Measurements from ENCODE around the gene SLC29A3. TPM values are rescaled to one million over a fixed set of nuclear protein-coding genes. Genes with fewer than 3 reads are reported as not detected.
"Not testable (repeated sequence)": the region's sequence is repeated elsewhere in the genome, so short reads cannot be mapped to it uniquely, and the experiment has no call there.

The SLC29A3 gene
- total RNA-seq, 1 donor from 2014 or later = 6.2 TPM

GRCh38 chr10:71283410-71283809, 35.6 kb upstream of the SLC29A3 start:
- no peak for DNase-seq (ENCODE audit: extremely low read depth, low read depth, low spot score)

- no peak for DNase-seq (ENCODE audit: extremely low read depth, low read depth, low spot score)
Observed at GRCh38 chr10:71283876-71284275, 35.2 kb upstream of the SLC29A3 start.

DNA sequence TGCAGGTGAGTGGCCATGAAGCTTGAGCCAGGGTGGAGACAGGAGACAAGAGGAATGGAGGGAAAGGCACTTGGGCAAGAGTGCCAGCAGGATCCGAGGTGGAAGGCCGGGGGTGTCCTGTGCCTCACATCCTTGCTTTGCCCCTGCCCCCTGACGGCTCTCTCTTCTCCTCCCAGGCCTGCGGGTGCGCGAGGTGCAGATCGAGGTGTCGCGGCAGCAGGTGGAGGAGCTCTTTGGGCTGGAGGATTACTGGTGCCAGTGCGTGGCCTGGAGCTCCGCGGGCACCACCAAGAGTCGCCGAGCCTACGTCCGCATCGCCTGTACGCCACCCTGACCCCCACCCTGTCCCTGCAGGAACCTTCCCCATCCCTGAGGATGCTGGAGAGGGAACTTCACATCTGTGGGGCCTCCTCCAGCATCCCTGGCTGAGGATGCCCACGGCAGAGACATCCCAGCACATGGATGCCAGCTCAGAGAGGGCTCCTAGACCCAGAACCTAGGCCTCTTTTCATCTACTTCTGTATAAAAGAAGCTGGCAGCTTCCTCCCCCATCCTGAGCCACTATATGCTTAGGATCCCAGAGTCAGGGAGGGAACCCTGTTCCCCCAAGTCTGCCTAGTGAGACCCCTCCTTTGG, 34.4 kb upstream of the SLC29A3 start:
- no peak for DNase-seq (ENCODE audit: extremely low read depth, low read depth, low spot score)

DNA sequence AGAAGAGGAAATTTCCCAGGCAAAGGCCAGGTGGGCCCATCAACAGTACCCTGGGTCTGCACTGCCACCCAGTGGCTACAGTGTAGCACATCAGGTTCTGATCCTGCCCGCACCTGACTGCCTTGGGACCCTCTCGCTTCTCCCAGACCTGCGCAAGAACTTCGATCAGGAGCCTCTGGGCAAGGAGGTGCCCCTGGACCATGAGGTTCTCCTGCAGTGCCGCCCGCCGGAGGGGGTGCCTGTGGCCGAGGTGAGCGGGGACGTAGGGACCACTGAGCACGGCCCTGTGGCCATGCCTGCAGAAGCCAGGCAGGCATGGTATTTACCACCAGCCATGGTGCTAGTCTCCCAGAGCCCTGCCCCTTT, 33.9 kb upstream of the SLC29A3 start:
- DNase-seq (ENCODE audit: extremely low read depth, low read depth, low spot score) = no peak

DNA sequence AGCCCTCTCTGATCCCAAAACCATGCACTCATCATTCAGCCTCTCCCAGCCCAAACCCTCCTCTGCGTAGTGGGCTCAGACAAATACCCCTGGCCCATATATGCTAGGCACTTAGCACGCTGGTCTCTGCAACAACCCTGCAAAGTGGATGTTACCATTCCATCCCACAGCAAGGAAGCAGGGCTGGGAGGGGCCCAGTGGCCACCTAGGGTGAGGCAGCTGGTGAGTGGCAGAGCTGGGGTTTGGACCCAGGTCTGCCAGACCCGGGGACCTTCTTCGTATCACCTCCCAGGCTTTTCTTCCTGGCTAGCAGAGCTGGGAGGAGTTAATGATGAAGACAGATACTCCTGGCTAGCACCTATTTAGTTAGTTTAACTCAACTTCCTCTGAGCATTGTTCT, 33.1 kb upstream of the SLC29A3 start:
- no peak for DNase-seq (ENCODE audit: extremely low read depth, low read depth, low spot score)

- no peak for DNase-seq (ENCODE audit: extremely low read depth, low read depth, low spot score)
Observed at GRCh38 chr10:71286521-71287294, 32.4 kb upstream of the SLC29A3 start.

DNA sequence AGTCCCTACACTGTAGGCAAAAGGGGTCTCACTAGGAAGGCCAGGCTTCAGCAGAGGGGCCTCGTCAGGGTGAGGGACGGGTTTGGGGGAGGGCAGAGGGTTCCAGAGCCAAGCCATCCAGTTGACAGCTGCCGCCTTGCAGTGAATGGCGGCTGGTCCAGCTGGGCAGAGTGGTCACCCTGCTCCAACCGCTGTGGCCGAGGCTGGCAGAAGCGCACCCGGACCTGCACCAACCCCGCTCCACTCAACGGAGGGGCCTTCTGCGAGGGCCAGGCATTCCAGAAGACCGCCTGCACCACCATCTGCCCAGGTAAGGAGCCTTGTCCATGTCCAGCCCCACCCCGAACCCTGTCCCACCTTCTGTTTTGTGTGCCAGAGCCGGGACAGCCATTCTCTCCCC, 31.6 kb upstream of the SLC29A3 start:
- DNase-seq (ENCODE audit: extremely low read depth, low read depth, low spot score) = no peak

- no peak for DNase-seq (ENCODE audit: extremely low read depth, low read depth, low spot score)
Observed at GRCh38 chr10:71288461-71288860, 30.6 kb upstream of the SLC29A3 start.

DNA sequence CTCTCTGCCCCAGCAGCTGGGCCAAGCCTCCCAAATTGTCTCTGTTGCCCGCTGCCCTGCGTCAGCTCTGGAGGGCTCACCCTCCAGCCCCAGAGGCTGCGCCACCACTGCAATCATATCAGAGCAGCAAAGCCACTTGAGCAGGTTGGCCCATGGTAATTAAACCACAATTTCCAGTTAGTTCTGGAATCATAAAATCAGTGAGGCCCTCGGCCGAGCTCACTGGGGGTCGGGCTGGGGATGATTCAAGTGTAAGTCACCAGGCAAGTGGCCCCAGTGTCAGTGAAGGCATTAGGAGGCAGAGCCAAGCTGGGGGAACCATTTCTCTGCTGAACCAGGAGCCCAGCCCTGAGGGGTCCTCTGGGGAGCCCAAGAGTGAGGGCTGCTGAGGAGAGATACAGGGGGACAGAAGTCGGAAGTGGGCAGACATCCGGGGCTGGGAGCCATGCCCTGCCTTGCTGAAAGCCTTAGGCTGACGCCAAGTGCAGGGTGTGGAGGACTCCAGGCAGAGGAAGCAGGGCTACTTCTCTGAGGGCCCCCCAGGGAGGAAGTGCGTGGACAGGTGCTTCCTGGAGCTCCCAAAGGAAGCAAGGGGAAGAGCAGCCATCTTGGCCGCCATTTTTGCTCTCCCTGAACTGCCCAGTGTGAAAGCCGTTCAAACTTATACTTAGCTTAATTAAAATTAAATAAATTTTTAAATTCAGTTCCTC, 29.5 kb upstream of the SLC29A3 start:
- DNase-seq (ENCODE audit: extremely low read depth, low read depth, low spot score) = no peak

GRCh38 chr10:71290331-71290730, 28.7 kb upstream of the SLC29A3 start:
- DNase-seq (ENCODE audit: extremely low read depth, low read depth, low spot score) = no peak

DNA sequence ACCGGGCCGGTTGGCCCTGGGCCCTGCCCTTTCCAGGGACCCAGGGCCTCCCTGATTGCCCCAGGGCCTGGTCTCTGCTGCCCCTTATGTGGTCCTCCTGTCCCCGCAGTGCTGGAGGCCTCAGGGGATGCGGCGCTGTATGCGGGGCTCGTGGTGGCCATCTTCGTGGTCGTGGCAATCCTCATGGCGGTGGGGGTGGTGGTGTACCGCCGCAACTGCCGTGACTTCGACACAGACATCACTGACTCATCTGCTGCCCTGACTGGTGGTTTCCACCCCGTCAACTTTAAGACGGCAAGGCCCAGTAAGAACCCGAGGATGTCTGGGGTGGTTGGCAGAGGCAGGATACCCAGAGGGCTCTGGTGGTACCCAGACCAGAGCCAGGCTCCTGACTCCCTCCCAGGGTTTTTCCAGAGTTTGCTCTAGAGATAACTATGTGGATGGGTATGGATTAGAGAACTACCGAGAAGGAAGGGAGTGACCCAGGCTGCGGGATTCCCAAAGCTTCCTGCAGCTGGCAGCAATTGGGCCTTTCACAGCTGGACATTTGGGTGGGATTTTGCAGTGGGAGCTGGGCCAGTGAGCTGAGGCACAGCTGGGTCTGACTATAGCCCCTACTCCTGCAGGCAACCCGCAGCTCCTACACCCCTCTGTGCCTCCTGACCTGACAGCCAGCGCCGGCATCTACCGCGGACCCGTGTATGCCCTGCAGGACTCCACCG, 28.1 kb upstream of the SLC29A3 start:
- no peak for DNase-seq (ENCODE audit: extremely low read depth, low read depth, low spot score)

- DNase-seq (ENCODE audit: extremely low read depth, low read depth, low spot score) = no peak
Observed at GRCh38 chr10:71291528-71291900, 27.5 kb upstream of the SLC29A3 start.

- no peak for DNase-seq (ENCODE audit: extremely low read depth, low read depth, low spot score)
Observed at GRCh38 chr10:71292624-71293445, 26.2 kb upstream of the SLC29A3 start.

GRCh38 chr10:71293446-71294084, 25.5 kb upstream of the SLC29A3 start:
- no peak for DNase-seq (ENCODE audit: extremely low read depth, low read depth, low spot score)

DNA sequence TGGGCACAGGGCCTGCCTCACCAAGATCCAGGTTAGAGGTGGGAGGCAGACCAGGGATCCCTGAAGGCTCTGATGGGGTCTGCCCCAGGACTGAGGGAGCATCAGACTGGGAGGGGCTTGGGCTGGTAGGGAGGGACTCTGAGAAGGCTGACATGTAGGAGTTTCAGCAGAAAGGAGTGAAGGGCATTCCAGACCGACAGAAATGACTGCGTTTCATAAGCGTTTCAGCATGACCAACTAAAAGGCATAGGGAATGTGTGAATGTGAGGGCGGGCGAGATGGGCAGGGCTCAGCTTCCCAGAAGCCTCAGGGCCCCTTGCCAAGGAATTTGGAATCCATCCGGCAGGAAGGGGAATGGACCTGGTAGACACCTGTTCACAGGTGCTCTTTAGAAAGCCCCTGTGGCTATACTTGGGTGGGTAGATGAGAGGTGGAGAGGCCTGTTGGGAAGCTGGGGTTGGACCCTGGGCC, 24.9 kb upstream of the SLC29A3 start:
- DNase-seq (ENCODE audit: extremely low read depth, low read depth, low spot score) = no peak

- DNase-seq (ENCODE audit: extremely low read depth, low read depth, low spot score) = no peak
Observed at GRCh38 chr10:71294856-71295255, 24.2 kb upstream of the SLC29A3 start.

DNA sequence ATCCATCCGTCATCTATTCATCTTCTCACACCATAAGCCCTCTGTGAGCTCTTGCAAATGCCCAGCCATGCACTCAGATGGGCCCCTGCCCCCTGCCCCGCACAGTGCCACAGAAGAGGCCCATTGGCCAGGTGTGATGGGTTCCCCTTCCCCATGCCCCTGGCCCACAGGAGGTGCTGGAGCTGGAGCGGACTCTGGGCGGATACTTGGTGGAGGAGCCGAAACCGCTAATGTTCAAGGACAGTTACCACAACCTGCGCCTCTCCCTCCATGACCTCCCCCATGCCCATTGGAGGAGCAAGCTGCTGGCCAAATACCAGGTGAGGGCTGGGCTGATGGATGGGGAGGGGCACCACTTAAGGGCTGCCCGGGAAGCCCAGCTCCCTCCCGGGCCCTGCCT, 23.4 kb upstream of the SLC29A3 start:
- no peak for DNase-seq (ENCODE audit: extremely low read depth, low read depth, low spot score)

DNA sequence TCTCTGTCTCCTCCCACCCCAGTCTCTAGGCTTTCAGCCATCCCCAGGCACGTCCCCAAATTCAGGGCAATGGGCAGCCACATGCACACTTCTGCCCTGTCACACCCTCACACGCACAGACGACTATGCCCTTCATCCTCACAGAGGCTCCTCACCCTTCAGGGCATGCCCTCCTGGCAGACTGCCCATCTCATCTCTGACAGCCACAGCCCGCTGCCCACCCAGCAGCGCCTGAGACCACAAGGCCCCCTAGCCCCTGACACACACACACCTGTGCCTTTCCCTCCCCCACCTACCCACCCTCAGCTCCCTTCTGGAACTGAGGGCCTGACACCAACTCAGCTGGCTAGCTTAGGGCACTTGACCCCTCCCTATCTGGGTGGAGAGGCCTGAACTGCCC, 23.0 kb upstream of the SLC29A3 start:
- DNase-seq (ENCODE audit: extremely low read depth, low read depth, low spot score) = no peak

DNA sequence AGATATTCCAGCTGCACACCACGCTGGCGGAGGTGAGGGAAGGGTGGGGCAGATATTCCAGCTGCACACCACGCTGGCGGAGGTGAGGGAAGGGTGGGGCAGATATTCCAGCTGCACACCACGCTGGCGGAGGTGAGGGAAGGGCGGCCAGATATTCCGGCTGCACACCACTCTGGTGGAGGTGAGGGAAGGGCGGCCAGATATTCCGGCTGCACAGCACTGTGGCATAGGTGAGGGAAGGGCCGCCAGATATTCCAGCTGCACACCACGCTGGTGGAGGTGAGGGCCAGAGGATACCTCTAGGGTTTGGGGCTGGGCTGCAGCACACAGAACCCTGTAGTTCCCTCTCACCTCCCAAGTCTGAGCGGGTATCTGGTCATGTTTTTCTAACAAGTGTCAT, 22.2 kb upstream of the SLC29A3 start:
- not testable (repeated sequence) for DNase-seq (ENCODE audit: extremely low read depth, low read depth, low spot score)

DNA sequence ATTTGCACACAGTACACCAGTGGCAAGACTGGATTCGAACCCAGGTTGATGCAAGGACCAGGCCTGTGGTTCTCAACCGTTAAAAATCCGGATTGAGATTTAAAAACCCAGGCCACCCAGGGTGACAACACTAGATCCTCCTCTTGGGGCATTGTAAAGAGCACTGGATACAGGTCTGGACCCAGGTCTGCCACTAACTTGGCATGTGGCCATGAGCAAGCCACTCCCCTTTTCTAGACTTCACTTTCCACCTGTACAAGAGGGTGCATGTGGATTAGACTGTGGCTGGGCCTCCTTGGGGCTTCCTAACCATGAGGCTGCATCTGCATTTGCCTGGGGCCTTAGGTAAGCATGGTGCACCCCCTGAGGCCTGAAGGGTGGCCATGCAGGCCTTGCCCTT, 21.7 kb upstream of the SLC29A3 start:
- DNase-seq (ENCODE audit: extremely low read depth, low read depth, low spot score) = no peak
